Neural cell (in vitro differentiated cells): ENCODE data around the gene PSPH. TPM values are rescaled to one million over a fixed set of nuclear protein-coding genes. Genes with fewer than 3 reads are reported as not detected.

Experiments used
- H2AFZ ChIP-seq: fragments of 200-600, 300-800 bp; sonication (generic), shearing (Covaris generic); 2 replicates; pipeline ENCODE4 v1.6.0; 2014; ENCODE audit warnings: low read depth, mild to moderate bottlenecking, antibody characterized with exemption, low read length, moderate library complexity
- H3F3A ChIP-seq: fragments of 200-600 bp; shearing (Covaris generic); 2 replicates; pipeline ENCODE4 v1.6.1; 2016; ENCODE audit warnings: mild to moderate bottlenecking, moderate library complexity, mixed read lengths, antibody characterized with exemption, low read length; ENCODE audit not compliant: insufficient read depth, poor library complexity, severe bottlenecking
- H3K27ac ChIP-seq: fragments of 200-600, 300-800 bp; sonication (generic), shearing (Covaris generic); 2 replicates; pipeline ENCODE4 v1.5.1; 2014; ENCODE audit warnings: mild to moderate bottlenecking, low read length, moderate library complexity
- H3K27me3 ChIP-seq: fragments of 300-800, 200-600 bp; sonication (generic), shearing (Covaris generic); 2 replicates; pipeline ENCODE4 v1.6.0; 2014; ENCODE audit warnings: mild to moderate bottlenecking, low read depth, low read length, moderate library complexity; ENCODE audit not compliant: insufficient read depth
- H3K36me3 ChIP-seq: fragments of 300-800, 200-600 bp; sonication (generic), shearing (Covaris generic); 2 replicates; pipeline ENCODE4 v1.5.1; 2014; ENCODE audit warnings: mild to moderate bottlenecking, antibody characterized with exemption, low read length, moderate library complexity; ENCODE audit not compliant: insufficient read depth
- H3K4me2 ChIP-seq: fragments of 300-800, 200-600 bp; sonication (generic), shearing (Covaris generic); 2 replicates; pipeline ENCODE4 v1.6.0; 2014; ENCODE audit warnings: mild to moderate bottlenecking, low read length
- H3K4me3 ChIP-seq: fragments of 300-800, 200-600 bp; sonication (generic), shearing (Covaris generic); 2 replicates; pipeline ENCODE4 v1.5.1; 2014; ENCODE audit warnings: mild to moderate bottlenecking, low read length, moderate library complexity
- H3K79me2 ChIP-seq: fragments of 200-600 bp; shearing (Covaris generic); replicated peaks from 2 replicates; pipeline ENCODE4 v1.6.0; 2014; ENCODE audit warnings: mild to moderate bottlenecking, low read length, moderate library complexity; ENCODE audit not compliant: insufficient read depth
- H3K9ac ChIP-seq: fragments of 300-800, 200-600 bp; sonication (generic), shearing (Covaris generic); 2 replicates; pipeline ENCODE4 v1.6.1; 2016; ENCODE audit warnings: mild to moderate bottlenecking, low read length, mixed read lengths
- H3K9me2 ChIP-seq: fragments of 200-600 bp; shearing (Covaris generic); 2 replicates; pipeline ENCODE4 v1.6.1; 2016; ENCODE audit warnings: mild to moderate bottlenecking, low read length, mixed read lengths; ENCODE audit not compliant: insufficient read depth
- H3K9me3 ChIP-seq: fragments of 200-600, 300-800 bp; sonication (generic), shearing (Covaris generic); 2 replicates; pipeline ENCODE4 v1.6.1; 2016; ENCODE audit warnings: mild to moderate bottlenecking, mixed run types, low read length, moderate library complexity, mixed read lengths
- H4K20me1 ChIP-seq: fragments of 200-600 bp; shearing (Covaris generic); 2 replicates; pipeline ENCODE4 v1.6.1; 2016; ENCODE audit warnings: mild to moderate bottlenecking, mixed run types; ENCODE audit not compliant: insufficient read depth
- CTCF ChIP-seq: fragments of 450-650 bp; IDR thresholded peaks from 2 replicates; pipeline ENCODE4 v1.5.1; 2014; ENCODE audit warnings: antibody characterized with exemption, mild to moderate bottlenecking, moderate library complexity; ENCODE audit not compliant: poor library complexity, severe bottlenecking
- EP300 ChIP-seq: fragments of 450-650 bp; conservative IDR thresholded peaks from 2 replicates; pipeline ENCODE4 v1.6.1; 2014; ENCODE audit warnings: antibody characterized with exemption, mild to moderate bottlenecking, moderate library complexity; ENCODE audit not compliant: poor library complexity, severe bottlenecking
- EZH2 ChIP-seq: fragments of 200-600, 300-800 bp; shearing (Covaris generic), sonication (generic); IDR thresholded peaks from 2 replicates; pipeline ENCODE4 v1.6.1; 2014; ENCODE audit warnings: antibody characterized with exemption, low read length, borderline replicate concordance, mild to moderate bottlenecking; ENCODE audit not compliant: insufficient read depth, poor library complexity, severe bottlenecking
- RAD21 ChIP-seq: fragments of 450-650 bp; conservative IDR thresholded peaks from 2 replicates; pipeline ENCODE4 v1.6.1; 2014; ENCODE audit warnings: antibody characterized with exemption, mild to moderate bottlenecking, moderate library complexity
- REST ChIP-seq: IDR thresholded peaks from 2 replicates; pipeline ENCODE4 v1.6.1; 2012; ENCODE audit warnings: borderline replicate concordance
- SMC3 ChIP-seq: fragments of 450-650 bp; conservative IDR thresholded peaks from 2 replicates; pipeline ENCODE4 v1.6.1; 2014; ENCODE audit warnings: antibody characterized with exemption, mild to moderate bottlenecking, moderate library complexity; ENCODE audit not compliant: poor library complexity
- TAF1 ChIP-seq: IDR thresholded peaks from 2 replicates; pipeline ENCODE4 v1.6.1; 2012; ENCODE audit warnings: low read depth
- polyA plus RNA-seq: library from polyadenylated mRNA; depleted of rRNA; stranded (reverse); fragments of >200 nt; gene quantifications from 2 replicates; pipeline ENCODE4 v1.2.3, GENCODE V29; 2014
- small RNA-seq, 3 experiments: library from RNA; depleted of rRNA; stranded (forward); fragments of <200 nt; gene quantifications; one replicate each; pipeline ENCODE3, GENCODE V24; 2012

The PSPH gene
- polyA plus RNA-seq, 1 donor from 2014 or later: 24.0 TPM

GRCh38 chr7:55962014-55962413, 89.2 kb downstream of the PSPH start:
- no peak overlapping the region for H2AFZ ChIP-seq

More at GRCh38 chr7:55962014-55962413, 89.2 kb downstream of the PSPH start:
- H3K79me2 ChIP-seq: peaks cover 24% of the 10 kb centered on the region
- H3K36me3 ChIP-seq: no peaks in the 10 kb centered on the region
- no peak overlapping the region for H3K27ac ChIP-seq
- no peak overlapping the region for H3K4me2 ChIP-seq
- H3K4me3 ChIP-seq: no peak overlapping the region
- no peaks in the 10 kb centered on the region for H3K9me3 ChIP-seq
- H3K27me3 ChIP-seq: no peaks in the 10 kb centered on the region
- no peaks in the 10 kb centered on the region for H3K9me2 ChIP-seq
- H3F3A ChIP-seq: no peaks in the 10 kb centered on the region
- no peaks in the 10 kb centered on the region for H4K20me1 ChIP-seq
- TF ChIP-seq SMC3 (no peak), REST (no peak), EZH2 (no peak), CTCF (no peak), TAF1 (no peak), RAD21 (no peak), EP300 (no peak)
- H3K9ac ChIP-seq: no peak overlapping the region

Small RNAs within 50 kb of the gene (small RNA-seq; reads per million reads assigned to genes)
- 0 reads per million in 3 experiments for gene SNORA15
- gene SNORA22B: 0 to 1.4 (median 1.1) reads per million in 3 experiments

Other genes starting within 250 kb of the PSPH start
- gene SEPTIN14, start 188.7 kb downstream of the PSPH start, polyA plus RNA-seq: not detected in 2 replicates
- 20.5 and 21.1 TPM in 2 replicates for gene ZNF713, start 164.0 kb downstream of the PSPH start, polyA plus RNA-seq
- gene MRPS17, start 99.6 kb downstream of the PSPH start, polyA plus RNA-seq: 20.0 and 20.5 TPM in 2 replicates
- 83.3 and 87.0 TPM in 2 replicates for gene NIPSNAP2, start 86.9 kb downstream of the PSPH start, polyA plus RNA-seq
- gene CCT6A, start 321 bp upstream of the PSPH start, polyA plus RNA-seq: 268 and 275 TPM in 2 replicates
- 69.3 and 84.1 TPM in 2 replicates for gene SUMF2, start 12.8 kb upstream of the PSPH start, polyA plus RNA-seq
- 2.6 TPM in 1 of 2 replicates, not detected in the other for gene PHKG1, start 41.5 kb upstream of the PSPH start, polyA plus RNA-seq
- 324 and 380 TPM in 2 replicates for gene CHCHD2, start 55.0 kb upstream of the PSPH start, polyA plus RNA-seq
- gene NUPR2, start 65.0 kb upstream of the PSPH start, polyA plus RNA-seq: not detected in 2 replicates